HG02642 (cell line): ENCODE data around the gene PODXL2.
A peak's percentile ranks its signal among the peaks of the same experiment; 100 is the strongest.
"Not testable (repeated sequence)": the region's sequence is repeated elsewhere in the genome, so short reads cannot be mapped to it uniquely, and the experiment has no call there.

Experiments used
- ATAC-seq: cut with Tn5 transposase; IDR thresholded peaks from one replicate; pipeline ENCODE4 v1.9.1; 2021; ENCODE audit warnings: mild to moderate bottlenecking; ENCODE audit not compliant: unreplicated experiment, poor library complexity

Gene PODXL2

GRCh38 chr3:127672429-127673190 is 43.6 kb downstream of the PODXL2 start, which contains the start of gene ABTB1:
Gene ABTB1 (plus strand): TSS chr3:127672952. CDS start chr3:127673026, 74 bp downstream.
- peak; percentile 78 for ATAC-seq

DNA sequence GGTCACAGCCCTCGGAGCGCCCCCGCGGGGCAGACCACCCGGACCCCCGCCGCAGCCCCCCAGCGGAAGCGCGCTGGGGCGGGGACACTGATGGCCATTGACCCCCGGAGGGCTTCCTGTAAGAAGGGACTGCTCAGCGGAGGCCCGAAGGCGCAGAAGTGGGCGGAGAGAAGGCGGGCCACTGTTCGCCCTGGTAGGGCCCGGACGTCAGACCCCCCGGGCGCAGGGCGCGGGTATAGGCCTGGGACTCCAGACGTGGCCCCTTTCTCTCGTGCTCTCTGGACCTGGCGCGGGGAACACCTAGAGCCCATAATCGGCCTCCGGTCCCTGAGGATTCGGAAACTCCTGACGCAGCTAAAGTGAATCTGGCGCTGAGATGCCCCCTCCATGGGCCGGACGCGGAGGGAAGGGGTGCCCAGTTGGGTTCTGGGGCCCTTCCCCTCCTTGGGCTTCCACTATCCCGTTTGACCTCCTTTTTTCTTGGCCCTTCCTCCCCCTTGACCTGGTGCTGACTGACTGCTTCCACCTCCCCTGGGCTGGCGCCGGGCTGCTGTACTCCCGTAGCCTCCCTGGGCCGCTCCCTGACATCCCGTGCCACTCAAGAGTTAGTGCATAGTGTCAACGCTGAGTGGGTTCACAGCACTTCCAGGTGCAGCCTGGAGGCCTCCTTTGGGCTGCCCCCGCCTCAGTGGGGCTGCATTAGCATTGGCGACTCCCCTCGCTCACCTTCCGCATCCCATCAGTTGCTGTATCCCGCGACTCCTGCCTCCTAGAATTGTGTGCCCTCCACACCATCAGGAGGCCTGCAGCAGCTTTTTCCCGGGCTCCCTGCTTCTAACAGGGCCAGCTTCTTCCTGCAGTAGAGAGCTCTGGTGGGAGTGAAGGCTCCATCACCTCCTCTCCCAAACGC is 44.5 kb downstream of the PODXL2 start:
- ATAC-seq: peak; percentile 50

DNA sequence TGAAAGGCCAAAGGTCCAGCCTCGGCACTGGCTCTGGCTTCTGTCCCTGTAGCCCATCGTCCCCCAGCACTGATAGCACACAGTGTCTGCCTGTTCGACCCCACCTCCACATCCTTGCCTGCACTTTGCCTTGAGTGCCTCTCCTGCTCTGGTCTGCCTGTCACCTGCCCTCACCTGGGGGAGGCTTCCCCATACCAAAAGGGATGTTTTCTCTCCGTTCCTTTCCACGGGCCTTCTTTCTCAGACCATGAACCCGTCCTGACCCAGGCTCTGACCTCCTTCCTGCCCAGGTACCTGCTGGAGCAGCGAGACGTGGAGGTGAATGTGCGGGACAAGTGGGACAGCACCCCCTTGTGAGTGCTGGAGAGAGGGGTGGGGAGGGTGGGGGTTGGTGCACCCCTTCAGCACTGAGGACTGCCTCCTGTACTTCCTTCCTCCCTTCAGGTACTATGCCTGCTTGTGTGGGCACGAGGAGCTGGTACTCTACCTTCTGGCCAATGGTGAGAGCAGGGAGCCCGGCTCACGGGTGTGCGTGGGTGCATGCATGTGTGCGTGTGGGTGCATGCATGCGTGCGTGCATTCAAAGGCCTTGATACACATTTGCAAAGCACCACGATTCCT is 45.2 kb downstream of the PODXL2 start:
- ATAC-seq: no peak

DNA sequence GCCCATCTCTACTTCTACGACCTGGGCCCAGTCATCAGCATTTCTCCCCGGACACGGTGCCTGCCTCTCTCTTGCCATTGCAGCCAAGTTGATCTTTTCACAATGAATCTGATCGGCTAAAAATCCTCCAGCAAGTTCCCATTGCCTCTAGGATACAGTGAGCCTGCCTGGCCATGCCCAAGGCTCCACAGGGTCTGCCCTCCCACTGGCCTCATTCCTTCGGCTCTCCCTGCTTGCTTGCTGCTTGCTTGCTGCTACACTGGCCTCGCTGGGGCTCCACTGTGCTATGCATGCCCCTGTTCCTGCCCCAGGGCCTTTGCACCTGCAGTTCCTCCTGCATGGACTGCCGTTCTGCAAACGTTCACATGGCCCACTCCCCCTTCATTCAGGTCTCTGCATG is 45.8 kb downstream of the PODXL2 start:
- no peak for ATAC-seq

DNA sequence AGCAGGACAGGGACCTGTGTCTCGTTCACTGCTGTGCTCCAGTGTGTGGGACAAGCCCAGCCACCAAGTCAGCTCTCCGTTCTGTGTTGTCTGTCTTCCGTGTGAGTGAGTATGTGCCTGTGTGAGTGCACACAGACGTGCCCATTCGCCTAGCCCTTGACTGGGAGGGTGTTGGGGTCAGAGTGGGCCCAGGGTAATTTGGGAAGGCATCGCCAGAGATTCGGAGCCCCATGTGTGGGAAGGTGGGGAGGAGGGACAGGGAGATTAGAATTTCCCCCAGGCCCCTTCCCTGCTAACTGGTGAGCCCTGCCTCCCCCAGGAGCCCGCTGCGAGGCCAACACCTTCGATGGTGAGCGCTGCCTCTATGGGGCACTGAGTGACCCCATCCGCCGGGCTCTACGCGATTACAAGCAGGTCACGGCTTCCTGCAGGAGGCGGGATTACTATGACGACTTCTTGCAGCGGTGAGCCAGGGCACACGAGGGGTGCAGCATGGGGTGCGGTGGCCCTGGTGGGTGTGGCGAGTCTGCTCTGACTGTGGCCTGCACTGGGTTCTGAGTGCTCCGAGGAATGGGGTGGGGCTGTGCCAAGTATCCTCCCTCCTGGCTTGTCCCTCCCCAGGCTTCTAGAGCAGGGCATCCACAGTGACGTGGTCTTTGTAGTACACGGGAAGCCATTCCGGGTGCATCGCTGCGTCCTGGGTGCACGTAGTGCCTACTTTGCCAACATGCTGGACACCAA is 46.8 kb downstream of the PODXL2 start:
- ATAC-seq: no peak

- ATAC-seq: no peak
Observed at GRCh38 chr3:127676456-127676855, 47.5 kb downstream of the PODXL2 start.

DNA sequence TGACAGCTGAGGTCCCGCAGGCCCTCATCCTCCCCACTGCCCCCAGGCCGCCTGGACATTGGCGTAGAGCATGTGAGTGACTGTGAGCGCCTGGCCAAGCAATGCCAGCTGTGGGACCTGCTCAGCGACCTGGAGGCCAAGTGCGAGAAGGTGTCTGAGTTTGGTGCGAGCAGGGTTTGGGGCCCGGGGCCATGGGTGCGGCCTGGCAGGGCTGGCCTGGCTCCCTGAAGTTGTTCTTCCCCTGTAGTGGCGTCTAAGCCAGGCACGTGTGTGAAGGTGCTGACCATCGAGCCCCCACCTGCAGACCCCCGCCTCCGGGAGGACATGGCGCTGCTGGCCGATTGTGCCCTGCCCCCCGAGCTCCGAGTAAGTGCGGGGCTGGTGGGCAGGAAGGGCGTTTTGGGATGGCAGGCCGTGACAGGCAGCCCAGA is 48.0 kb downstream of the PODXL2 start:
- no peak for ATAC-seq

DNA sequence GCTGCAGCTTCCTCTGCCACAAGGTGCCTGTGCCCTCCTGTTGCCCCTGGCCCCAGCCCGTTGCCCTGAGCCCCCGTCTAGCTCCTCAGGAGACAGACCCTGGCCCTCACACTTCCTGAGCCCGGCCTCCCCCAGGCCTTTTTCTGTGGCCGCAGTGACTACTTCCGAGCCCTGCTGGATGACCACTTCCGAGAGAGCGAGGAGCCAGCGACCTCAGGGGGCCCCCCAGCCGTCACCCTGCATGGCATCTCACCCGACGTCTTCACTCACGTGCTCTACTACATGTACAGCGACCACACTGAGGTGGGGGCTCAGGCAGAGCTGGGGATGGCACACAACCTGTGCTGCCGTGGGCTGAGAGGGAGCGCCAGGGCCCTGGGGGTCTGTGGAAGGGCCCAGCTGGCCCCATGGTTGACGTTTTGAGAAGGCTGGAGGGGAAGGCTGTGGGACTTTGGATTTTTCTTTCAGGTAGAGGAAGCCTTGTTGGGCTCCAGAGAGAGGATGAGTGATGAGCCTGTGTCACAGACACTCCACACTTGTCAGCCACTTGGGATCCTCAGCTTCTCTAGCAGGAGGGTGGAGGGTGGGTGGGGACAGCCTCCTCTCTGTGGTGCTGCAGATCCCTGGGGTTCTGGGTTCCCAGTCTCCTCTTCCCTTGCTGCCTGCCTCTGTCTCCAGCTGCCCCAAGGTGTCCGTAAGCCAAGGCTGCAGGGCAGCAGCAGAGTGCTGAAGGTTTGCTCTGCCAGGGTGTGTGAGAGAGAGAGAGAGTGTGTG is 48.7 kb downstream of the PODXL2 start:
- ATAC-seq: no peak

- ATAC-seq: no peak
Observed at GRCh38 chr3:127678315-127678599, 49.3 kb downstream of the PODXL2 start.

DNA sequence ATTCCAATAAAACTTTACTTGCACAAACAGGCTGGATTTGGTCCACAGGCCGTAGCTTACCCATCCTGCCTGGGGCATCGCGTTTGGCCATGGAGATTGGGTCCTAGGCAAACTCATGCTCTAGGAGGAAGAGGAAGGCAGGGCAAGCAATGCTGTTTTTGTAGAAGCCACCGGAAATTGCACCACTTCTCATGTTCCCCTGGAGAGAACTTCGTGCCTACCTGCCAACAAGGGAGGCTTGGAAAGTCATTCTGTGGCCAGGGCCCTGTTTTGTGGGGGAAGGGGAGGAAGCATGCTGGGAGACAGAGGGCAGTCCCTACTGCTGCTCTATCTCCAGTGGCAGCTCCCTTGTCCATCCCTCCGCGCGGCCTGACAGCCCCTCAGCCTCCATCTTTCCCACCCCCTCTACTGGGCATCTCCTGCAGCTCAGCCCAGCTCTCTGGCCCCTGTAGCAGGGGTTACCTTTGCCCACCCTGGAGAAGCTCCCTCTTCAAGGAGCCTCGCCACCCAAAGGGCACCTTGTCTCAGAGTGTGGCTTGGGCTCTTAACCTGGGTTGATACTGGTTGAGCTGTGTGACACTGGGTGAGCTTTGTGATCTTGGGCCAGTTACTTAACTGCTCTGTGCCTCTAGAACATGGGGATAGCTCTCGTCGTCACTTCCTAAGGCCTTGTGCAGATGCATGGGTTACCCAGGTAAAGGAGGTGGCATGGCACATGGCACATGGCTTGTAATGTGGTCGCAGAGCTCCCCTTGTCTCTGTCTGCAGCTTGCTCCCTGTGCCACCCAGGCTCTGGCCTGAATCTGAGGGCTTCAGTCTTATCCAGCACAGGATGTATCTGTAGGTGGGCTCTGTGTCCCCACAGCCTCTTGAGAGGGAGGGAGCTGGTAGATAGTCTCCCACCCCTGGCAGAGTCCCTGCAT is 49.9 kb downstream of the PODXL2 start:
- ATAC-seq: no peak

GRCh38 chr3:127679534-127680145 is 50.7 kb downstream of the PODXL2 start:
- no peak for ATAC-seq

GRCh38 chr3:127680146-127680661 is 51.2 kb downstream of the PODXL2 start:
- ATAC-seq: no peak

DNA sequence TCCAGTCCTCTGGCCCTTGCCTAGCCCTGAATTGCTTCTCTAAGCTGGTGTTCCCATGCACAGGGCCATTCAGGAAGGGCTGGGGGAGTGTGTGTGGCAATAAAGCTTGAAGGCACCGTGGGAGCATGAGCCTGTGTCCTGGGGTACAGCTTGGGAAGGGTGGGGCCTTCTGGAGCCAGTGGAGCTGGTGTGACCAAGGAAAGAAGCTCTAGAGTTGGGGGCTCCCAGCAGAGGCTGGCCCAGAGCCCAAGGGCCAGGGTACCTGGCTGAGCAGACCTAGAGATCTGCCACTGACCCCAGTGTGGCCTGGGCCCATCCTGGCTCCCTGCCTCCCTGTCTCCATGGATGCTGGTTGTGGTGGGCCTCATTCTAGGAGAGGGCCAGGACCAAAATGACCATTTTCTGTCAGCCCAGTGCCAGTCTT is 51.8 kb downstream of the PODXL2 start:
- ATAC-seq: no peak

GRCh38 chr3:127682175-127682554 is 53.2 kb downstream of the PODXL2 start:
- not testable (repeated sequence) for ATAC-seq

DNA sequence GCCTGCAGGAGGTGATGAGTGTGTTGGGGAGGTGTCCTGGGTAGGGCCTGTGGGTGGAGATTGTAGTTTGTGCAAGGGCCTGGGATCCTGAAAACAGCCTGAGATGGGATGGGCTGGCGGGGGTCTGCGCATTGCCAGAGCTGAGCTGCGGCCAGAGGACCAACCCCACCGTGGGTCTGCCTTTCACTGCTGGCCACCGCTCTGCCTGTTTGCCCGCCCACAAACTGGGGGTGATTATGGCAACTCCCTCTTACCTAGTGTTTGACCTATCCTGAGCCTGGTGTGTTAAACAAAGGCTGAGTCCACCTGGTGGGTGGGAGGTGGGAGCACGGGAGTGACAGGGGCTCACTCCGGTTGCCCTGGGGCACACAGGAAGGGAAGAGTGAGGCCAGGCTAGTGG is 53.6 kb downstream of the PODXL2 start:
- ATAC-seq: no peak

DNA sequence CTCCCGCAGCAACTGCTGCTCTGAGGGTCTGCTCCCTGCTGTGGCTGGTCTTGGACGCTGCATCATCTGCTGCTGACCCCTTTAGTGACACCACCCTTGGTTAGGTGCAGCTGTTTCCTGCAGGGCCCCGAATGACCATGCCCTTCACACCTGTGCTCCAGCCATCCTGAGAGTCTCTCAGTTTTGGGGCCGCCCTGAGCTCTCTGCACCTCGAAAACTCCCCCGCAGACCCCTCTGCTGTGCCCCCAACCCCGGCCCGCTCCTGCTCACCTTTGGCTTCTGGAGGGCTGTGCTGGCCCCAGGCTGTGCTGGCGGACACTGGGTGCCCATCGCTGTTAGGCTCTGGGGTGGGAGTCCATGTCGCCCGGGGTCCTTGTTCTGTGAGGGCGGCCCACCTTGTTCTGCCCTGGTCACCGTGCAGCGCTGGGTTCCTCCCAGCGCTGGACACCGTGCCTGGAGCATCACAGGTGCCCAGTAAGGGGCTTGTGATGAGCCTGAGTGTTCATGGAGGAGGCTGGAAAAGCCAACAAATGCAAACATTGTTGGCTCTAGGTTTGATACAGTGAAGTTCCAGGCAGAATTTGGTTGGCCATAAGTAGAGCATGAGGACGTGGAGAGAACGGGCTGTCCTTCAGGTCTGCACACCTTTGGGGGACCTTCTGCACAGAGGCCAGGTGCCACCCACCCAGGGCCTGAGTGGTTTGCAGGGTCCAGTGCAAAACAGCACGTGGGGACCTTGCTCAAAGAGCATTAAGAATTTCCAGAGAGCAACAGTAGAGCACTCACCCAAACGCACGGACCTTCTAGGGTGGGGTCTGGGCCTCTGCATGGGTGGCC is 56.1 kb downstream of the PODXL2 start:
- no peak for ATAC-seq
